HG03520 (cell line): Measurements from ENCODE around the gene ZNF276.
"Not testable (repeated sequence)": the region's sequence is repeated elsewhere in the genome, so short reads cannot be mapped to it uniquely, and the experiment has no call there.

Experiments
- ATAC-seq: cut with Tn5 transposase; IDR thresholded peaks from one replicate; pipeline ENCODE4 v1.9.1; 2021; ENCODE audit warnings: mild to moderate bottlenecking, moderate library complexity; ENCODE audit not compliant: unreplicated experiment

ZNF276 gene

GRCh38 chr16:89779231-89779908, 58.0 kb downstream of the ZNF276 start:
- no peak for ATAC-seq

- ATAC-seq: no peak
Observed at GRCh38 chr16:89779909-89780305, 58.6 kb downstream of the ZNF276 start.

DNA sequence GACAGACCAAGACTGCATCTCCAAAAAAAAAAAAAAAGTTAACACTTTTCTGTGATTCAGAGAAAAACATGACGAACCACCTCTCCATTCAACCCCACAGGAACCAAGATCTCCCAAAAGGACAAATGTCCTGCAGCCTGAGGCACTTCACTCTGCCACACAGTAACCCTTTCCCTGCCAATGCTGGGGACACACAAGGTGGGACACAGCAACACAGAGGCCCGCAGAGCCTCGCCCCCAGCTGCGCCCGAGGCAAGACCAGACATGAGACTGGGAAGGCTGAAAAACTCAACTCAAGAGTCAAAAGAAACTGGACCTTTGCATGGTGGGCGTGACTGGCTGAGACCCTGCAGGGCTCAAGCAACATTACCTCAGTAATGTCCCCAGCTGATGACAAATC, 61.2 kb downstream of the ZNF276 start:
- no peak for ATAC-seq

DNA sequence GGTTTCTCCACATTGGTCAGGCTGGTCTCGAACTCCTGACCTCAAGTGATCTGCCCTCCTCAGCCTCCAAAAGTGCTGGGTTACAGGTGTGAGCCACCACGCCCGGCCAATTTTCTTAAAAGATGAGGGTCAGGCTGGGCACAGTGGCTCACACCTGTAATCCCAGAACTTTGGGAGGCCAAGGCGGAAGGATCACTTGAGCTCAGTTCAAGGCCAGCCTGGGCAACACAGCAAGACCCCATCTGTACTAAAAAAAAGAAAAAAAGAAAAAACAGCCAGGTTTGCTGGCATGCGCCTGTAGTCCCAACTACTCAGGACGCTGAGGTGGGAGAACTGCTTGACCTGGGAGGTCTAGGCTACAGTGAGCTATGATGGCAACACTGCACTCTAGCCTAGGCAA, 62.6 kb downstream of the ZNF276 start:
- ATAC-seq: not testable (repeated sequence)

DNA sequence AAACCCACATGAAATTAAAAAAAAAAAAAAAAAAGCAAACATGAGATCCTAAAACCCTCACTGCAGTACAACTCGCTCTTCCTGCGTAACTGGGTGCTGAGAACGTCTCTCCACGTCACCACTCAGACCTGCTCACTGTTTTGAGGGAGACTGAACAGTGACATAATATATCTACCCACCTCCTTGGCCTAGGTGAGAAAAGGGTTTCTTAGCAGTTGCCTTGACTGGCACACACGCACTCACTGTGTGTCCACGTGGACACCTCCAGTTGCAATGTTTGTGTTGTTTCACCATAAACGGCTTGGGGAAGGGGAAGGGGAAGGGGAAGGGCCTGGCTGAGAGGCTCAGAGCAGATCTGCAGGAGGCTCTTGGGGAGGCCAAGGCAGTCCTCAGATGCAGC, 63.1 kb downstream of the ZNF276 start:
- no peak for ATAC-seq

DNA sequence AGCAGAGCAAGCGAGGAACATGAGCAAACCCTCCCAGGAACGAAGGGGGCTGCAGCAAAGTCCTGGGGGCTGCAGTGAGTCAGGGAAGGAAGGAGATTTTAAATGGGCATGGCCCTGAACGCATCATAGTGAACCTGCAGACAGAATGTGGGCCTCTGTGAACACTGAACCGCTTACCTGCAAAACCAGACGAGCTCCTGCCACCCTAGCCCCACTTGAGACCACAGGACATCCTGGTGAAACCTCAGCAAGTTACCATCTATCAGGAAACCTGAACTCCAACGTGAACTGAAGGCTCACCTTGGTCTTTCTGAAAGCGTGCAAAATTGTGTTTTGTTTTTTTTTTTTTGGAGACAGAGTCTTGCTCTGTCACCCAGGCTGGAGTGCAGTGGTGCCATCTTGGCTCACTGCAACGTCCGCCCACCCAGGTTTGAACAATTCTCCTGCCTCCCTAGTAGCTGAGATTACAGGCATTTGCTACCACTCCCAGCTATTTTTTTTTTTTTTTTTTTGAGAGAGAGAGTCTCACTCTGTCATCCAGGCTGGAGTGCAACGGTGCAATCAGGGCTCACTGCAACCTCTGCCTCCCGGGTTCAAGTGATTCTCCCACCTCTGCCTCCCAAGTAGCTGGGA, 64.3 kb downstream of the ZNF276 start:
- no peak for ATAC-seq

GRCh38 chr16:89786474-89787364, 65.4 kb downstream of the ZNF276 start:
- no peak for ATAC-seq

DNA sequence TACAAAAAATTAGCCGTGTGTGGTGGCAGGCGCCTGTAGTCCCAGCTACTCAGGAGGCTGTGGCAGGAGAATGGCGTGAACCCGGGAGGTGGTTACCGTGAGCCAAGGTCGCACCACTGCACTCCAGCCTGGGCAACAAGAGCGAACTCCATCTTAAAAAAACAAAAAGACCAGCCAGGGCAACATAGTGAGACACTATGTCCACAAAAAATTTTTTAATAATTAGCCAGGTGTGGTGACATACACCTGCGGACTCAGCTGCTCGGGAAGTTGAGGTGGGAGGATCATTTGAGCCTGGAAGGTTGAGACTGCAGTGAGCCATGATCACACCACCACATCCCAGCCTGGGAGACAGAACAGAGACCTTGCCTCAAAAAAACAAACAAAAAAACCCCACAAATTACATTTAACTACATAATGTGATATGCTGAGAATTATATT, 66.0 kb downstream of the ZNF276 start:
- ATAC-seq: no peak
